Right cardiac atrium (tissue), 5 donors: ENCODE results near the gene TRIM8. TPM values are rescaled to one million over a fixed set of nuclear protein-coding genes. Genes with fewer than 3 reads are reported as not detected.

ENCODE experiments used
- ATAC-seq, 2 donors: fragments of 200-7000 bp; cut with Tn5 transposase; one replicate each; pipeline versions ENCODE4 v1.8.0 to v1.9.1; 2020; ENCODE audit warnings: moderate library complexity in 2 of 2, mild to moderate bottlenecking in 1 of 2
- DNase-seq, 3 donors: peaks; one replicate each; pipeline ENCODE4 v3.0.0-alpha.2; 2020
- H3K27ac ChIP-seq: one replicate; pipeline ENCODE4 v1.5.1; 2013; ENCODE audit warnings: mild to moderate bottlenecking, low read length, control low read depth, moderate library complexity
- H3K27me3 ChIP-seq: one replicate; pipeline ENCODE4 v1.6.1; 2013; ENCODE audit not compliant: control insufficient read depth, insufficient read depth
- H3K4me1 ChIP-seq: one replicate; pipeline ENCODE4 v1.6.1; 2013; ENCODE audit warnings: low read length; ENCODE audit not compliant: control insufficient read depth, insufficient read depth
- H3K4me3 ChIP-seq: one replicate; pipeline ENCODE4 v1.5.1; 2013; ENCODE audit warnings: low read length, control low read depth
- H3K9me3 ChIP-seq: one replicate; pipeline ENCODE4 v1.6.1; 2013; ENCODE audit warnings: low read length; ENCODE audit not compliant: control insufficient read depth
- WGBS: extraction: QIAGEN DNeasy Blood & Tissue Kit; methylation state at CpG from one replicate; pipeline ENCODE4 v1.1.7; 2013; 5-methylcytosine and 5-hydroxymethylcytosine counted together
- intact Hi-C, 4 donors: fragments of 100-400 bp; cut with DNase I; formaldehyde crosslinking; loops; one replicate each; pipeline versions ENCODE4 v1.11.0 to v1.14.0; 2022 to 2023
- polyA plus RNA-seq: library from polyadenylated mRNA; stranded (reverse); fragments of 200-250 nt; gene quantifications from one replicate; pipeline ENCODE4 v1.2.3, GENCODE V29; 2013
- total RNA-seq, 4 donors: library from RNA; stranded (reverse); fragmentation: NEBNext Ultra II Directional; extraction: Animal tissue kit (Norgen Biotek cat#: 25700); gene quantifications; one replicate each; pipeline ENCODE4 v1.2.1, GENCODE V29; 2021
- donor health status: healthy with polysubstance abuse.
- donor health status: DM: no; HTN: yes; CAD: no.
- donor health status: DM: no; HTN: no; CAD: no.
- donor health status: DM: no; HTN: yes; CAD: no; lungs with severe emphysema.
- donor health status: DM: yes; HTN: yes; CAD: no.

TRIM8 gene
- total and polyA plus RNA-seq, 5 donors: 71.4 to 120 (median 108) TPM

- no peaks in the 10 kb centered on the region for H3K27me3 ChIP-seq
- WGBS: 74% methylated on average over 11 of the region's 11 CpGs
- H3K9me3 ChIP-seq: no peaks in the 10 kb centered on the region
- H3K4me1 ChIP-seq: peaks cover 40% of the 10 kb centered on the region
- DNase-seq: peak in 2 of 3 donors; percentile 26 to 55
- H3K27ac ChIP-seq: no peak overlapping the region
- ATAC-seq: no peak
- no peak overlapping the region for H3K4me3 ChIP-seq
- intact Hi-C loops: no loop called here
These were observed 7.3 kb downstream of the TRIM8 start for GRCh38 chr10:102651455-102652169.

GRCh38 chr10:102652170-102652916 lies 8.1 kb downstream of the TRIM8 start:
- Histone ChIP-seq H3K27ac (no peak overlapping the region), H3K4me1 (peaks cover 39% of the 10 kb centered on the region)
- ATAC-seq: no peak

DNA sequence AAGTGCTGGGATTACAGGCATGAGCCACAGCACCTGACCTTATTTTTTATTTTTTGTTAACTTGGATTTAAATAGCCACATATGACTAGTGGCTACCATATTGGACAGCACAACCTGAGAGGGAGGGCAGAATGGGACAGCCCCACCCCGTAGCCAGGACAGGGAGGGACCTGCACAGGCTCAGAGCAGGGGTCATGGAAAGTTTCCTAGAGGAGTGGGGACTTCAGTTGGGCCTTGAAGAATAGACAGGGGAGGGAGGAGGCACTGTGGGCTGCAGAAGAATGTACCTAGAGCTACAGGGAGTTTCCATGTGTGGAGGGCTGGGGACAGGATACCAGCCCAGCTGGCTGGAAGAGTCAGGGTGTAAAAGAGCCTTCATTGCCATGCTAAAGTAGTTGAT lies 8.8 kb downstream of the TRIM8 start:
- WGBS: 88% methylated on average over 1 of the region's 1 CpG
- Histone ChIP-seq H3K27ac (no peak overlapping the region), H3K4me1 (peaks cover 32% of the 10 kb centered on the region), H3K27me3 (no peaks in the 10 kb centered on the region), H3K4me3 (no peak overlapping the region), H3K9me3 (no peaks in the 10 kb centered on the region)
- DNase-seq: peak; percentile 8 to 14 (median 11)
- intact Hi-C loops: no loop called here
- peak in 1 of 2 donors; percentile 27 for ATAC-seq

More at GRCh38 chr10:102652170-102652916, 8.1 kb downstream of the TRIM8 start:
- 77% methylated on average over 12 of the region's 12 CpGs for WGBS
- no peaks in the 10 kb centered on the region for H3K27me3 ChIP-seq
- intact Hi-C loops: no loop called here
- peak; percentile 5 to 33 (median 26) for DNase-seq
- no peaks in the 10 kb centered on the region for H3K9me3 ChIP-seq
- no peak overlapping the region for H3K4me3 ChIP-seq

GRCh38 chr10:102654566-102654965 lies 10.3 kb downstream of the TRIM8 start:
- Histone ChIP-seq H3K4me1 (peaks cover 18% of the 10 kb centered on the region), H3K9me3 (no peaks in the 10 kb centered on the region), H3K4me3 (no peak overlapping the region), H3K27me3 (no peaks in the 10 kb centered on the region), H3K27ac (no peak overlapping the region)
- ATAC-seq (no peak), DNase-seq (peak; percentile 11 to 31 (median 13))
- 72% methylated on average over 7 of the region's 7 CpGs for WGBS
- intact Hi-C loops: no loop called here

- WGBS: 86% methylated on average over 12 of the region's 12 CpGs
- Histone ChIP-seq H3K27me3 (no peaks in the 10 kb centered on the region), H3K4me3 (no peak overlapping the region), H3K4me1 (peaks cover 16% of the 10 kb centered on the region), H3K9me3 (no peaks in the 10 kb centered on the region), H3K27ac (no peak overlapping the region)
- ATAC-seq (no peak), DNase-seq (peak in 2 of 3 donors; percentile 20 to 49)
- intact Hi-C loops: no loop called here
These were observed 10.7 kb downstream of the TRIM8 start for GRCh38 chr10:102654969-102655368.

- no peak overlapping the region for H3K4me3 ChIP-seq
- no peaks in the 10 kb centered on the region for H3K27me3 ChIP-seq
- no peaks in the 10 kb centered on the region for H3K9me3 ChIP-seq
- ATAC-seq (no peak), DNase-seq (peak in 1 of 3 donors; percentile 46)
- intact Hi-C loops: no loop called here
- peaks cover 15% of the 10 kb centered on the region for H3K4me1 ChIP-seq
- 90% methylated on average over 12 of the region's 12 CpGs for WGBS
- no peak overlapping the region for H3K27ac ChIP-seq
These were observed 11.7 kb downstream of the TRIM8 start for GRCh38 chr10:102656026-102656425.

GRCh38 chr10:102656791-102657371 lies 12.6 kb downstream of the TRIM8 start:
- no peak for ATAC-seq
- no peak overlapping the region for H3K27ac ChIP-seq
- no peaks in the 10 kb centered on the region for H3K27me3 ChIP-seq
- WGBS: 88% methylated on average over 42 of the region's 42 CpGs
- no peaks in the 10 kb centered on the region for H3K9me3 ChIP-seq
- peaks cover 10% of the 10 kb centered on the region for H3K4me1 ChIP-seq
- peak in 1 of 3 donors; percentile 69 for DNase-seq
- H3K4me3 ChIP-seq: no peak overlapping the region
- intact Hi-C loops: no loop called here

- WGBS: 57% methylated on average over 11 of the region's 11 CpGs
- ATAC-seq: no peak
- no peaks in the 10 kb centered on the region for H3K9me3 ChIP-seq
- peaks cover 10% of the 10 kb centered on the region for H3K4me1 ChIP-seq
- peak in 1 of 3 donors; percentile 39 for DNase-seq
- H3K4me3 ChIP-seq: no peak overlapping the region
- no peak overlapping the region for H3K27ac ChIP-seq
- intact Hi-C loops: no loop called here
- no peaks in the 10 kb centered on the region for H3K27me3 ChIP-seq
These were observed 13.2 kb downstream of the TRIM8 start for GRCh38 chr10:102657451-102657850.

- no peaks in the 10 kb centered on the region for H3K9me3 ChIP-seq
- intact Hi-C loops: no loop called here
- H3K4me1 ChIP-seq: peaks cover 10% of the 10 kb centered on the region
- no peak overlapping the region for H3K4me3 ChIP-seq
- H3K27ac ChIP-seq: peak overlapping the region; percentile 16
- no peaks in the 10 kb centered on the region for H3K27me3 ChIP-seq
- ATAC-seq (peak in 1 of 2 donors; percentile 42), DNase-seq (peak in 1 of 3 donors; percentile 81)
- WGBS: 57% methylated on average over 13 of the region's 13 CpGs
These were observed 13.9 kb downstream of the TRIM8 start for GRCh38 chr10:102657984-102658724.

GRCh38 chr10:102658802-102659201 lies 14.5 kb downstream of the TRIM8 start:
- 85% methylated on average over 5 of the region's 5 CpGs for WGBS
- no peaks in the 10 kb centered on the region for H3K9me3 ChIP-seq
- no peak overlapping the region for H3K27ac ChIP-seq
- intact Hi-C loops: no loop called here
- H3K27me3 ChIP-seq: no peaks in the 10 kb centered on the region
- no peak for DNase-seq
- H3K4me3 ChIP-seq: no peak overlapping the region
- ATAC-seq: no peak
- peaks cover 10% of the 10 kb centered on the region for H3K4me1 ChIP-seq
